ENCODE results near the gene EFNA2.

EFNA2 gene

DNA sequence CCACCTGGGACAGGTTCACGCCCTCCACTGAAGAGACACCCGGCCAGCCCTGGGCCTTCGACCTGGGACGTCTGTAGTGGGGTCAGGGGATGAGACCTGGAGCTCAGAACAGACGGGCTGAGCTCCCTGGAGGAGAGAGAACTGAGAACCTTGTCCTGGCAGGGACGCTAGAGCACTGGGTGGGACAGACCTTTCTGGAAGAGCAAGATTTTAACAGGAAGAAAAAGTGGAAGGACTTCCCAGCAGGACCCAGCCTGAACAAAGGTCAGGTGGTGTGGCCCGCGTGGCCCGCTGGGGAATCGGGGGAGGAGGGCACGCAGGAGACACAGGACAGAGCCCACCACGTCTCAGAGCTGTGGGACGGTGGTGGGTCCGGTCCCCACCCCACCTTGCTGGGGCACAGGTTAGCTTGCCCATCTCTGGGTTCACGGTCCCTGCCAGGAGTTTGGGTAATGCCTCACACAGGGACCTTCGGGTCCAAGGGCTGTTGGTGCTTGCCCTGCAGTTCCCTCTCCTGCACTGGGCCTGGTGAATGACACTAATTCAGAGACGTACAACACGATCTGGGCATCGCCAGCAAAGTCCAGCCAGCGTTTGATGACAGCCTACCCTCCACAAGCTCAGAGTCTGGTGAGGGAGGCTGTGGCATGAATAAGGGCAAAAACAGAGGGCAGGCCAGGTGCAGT, 1.2 kb upstream of the EFNA2 start:
- H3K27me3 ChIP-seq (replicated peaks; ENCODE audit: control insufficient read depth, insufficient read depth, low read length): no peaks in the 10 kb centered on the region; the same call in 1 of the 2 replicates
- no peak for TF ChIP-seq CTCF (IDR thresholded peaks at IDR 0.05; ENCODE audit: insufficient read depth, low read length, poor library complexity, severe bottlenecking)
- H3K36me3 ChIP-seq (ENCODE audit: control insufficient read depth, insufficient read depth, low read length): no peaks in the 10 kb centered on the region
- no peak overlapping the region for H3K4me3 ChIP-seq (replicated peaks; ENCODE audit: low read depth, low read length)
- no peak for DNase-seq (ENCODE audit: extremely low read depth, insufficient read length)

DNA sequence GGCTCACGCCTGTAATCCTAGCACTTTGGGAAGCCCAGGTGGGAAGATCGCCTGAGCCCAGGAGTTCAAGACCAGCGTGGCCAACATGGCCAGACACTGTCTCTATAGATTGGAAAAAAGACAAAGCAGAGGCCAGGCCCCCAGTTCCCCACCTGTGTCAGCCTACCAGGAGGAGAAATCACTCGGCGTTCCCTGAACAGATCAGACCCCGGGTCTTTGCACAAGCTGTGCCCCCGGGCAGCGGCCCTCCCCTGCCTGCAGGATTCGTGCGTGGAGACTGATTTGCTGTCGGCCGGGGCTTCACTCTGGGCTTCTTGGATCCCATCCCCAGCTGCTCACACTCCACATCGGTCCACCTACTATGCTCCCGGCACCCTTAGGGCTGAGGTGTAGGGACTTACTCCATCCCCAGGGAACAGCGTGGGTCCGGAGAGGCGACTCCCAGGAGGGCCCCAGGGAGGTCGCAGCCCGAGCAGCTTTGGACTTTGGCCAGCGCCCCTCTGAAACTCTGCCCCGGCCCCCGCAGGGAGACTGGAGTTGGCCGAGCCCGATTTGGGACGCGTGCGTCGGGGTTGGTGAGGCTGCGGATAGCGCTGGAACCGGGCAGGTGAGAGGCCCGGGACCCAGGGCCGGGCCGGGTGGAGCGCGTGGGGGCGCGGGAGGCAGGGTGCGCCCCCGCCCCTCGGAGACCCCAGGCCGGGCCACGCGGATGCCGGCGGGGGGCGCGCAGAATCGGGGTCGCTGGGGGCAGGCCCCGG, 515 bp upstream of the EFNA2 start:
- no peaks in the 10 kb centered on the region for H3K36me3 ChIP-seq (ENCODE audit: control insufficient read depth, insufficient read depth, low read length)
- no peak for DNase-seq (ENCODE audit: extremely low read depth, insufficient read length)
- no peak overlapping the region for H3K4me3 ChIP-seq (replicated peaks; ENCODE audit: low read depth, low read length)
- no peaks in the 10 kb centered on the region; the same call in none of the 2 replicates for H3K27me3 ChIP-seq (replicated peaks; ENCODE audit: control insufficient read depth, insufficient read depth, low read length)
- TF ChIP-seq CTCF (IDR thresholded peaks at IDR 0.05; ENCODE audit: insufficient read depth, low read length, poor library complexity, severe bottlenecking): no peak

GRCh38 chr19:1286487-1287353, 1.0 kb downstream of the EFNA2 start:
- Histone ChIP-seq H3K4me3 (replicated peaks; ENCODE audit: low read depth, low read length) (no peak overlapping the region), H3K36me3 (ENCODE audit: control insufficient read depth, insufficient read depth, low read length) (no peaks in the 10 kb centered on the region), H3K27me3 (replicated peaks; ENCODE audit: control insufficient read depth, insufficient read depth, low read length) (no peaks in the 10 kb centered on the region; the same call in none of the 2 replicates)
- TF ChIP-seq CTCF (IDR thresholded peaks at IDR 0.05; ENCODE audit: insufficient read depth, low read length, poor library complexity, severe bottlenecking): no peak
- no peak for DNase-seq (ENCODE audit: extremely low read depth, insufficient read length)

DNA sequence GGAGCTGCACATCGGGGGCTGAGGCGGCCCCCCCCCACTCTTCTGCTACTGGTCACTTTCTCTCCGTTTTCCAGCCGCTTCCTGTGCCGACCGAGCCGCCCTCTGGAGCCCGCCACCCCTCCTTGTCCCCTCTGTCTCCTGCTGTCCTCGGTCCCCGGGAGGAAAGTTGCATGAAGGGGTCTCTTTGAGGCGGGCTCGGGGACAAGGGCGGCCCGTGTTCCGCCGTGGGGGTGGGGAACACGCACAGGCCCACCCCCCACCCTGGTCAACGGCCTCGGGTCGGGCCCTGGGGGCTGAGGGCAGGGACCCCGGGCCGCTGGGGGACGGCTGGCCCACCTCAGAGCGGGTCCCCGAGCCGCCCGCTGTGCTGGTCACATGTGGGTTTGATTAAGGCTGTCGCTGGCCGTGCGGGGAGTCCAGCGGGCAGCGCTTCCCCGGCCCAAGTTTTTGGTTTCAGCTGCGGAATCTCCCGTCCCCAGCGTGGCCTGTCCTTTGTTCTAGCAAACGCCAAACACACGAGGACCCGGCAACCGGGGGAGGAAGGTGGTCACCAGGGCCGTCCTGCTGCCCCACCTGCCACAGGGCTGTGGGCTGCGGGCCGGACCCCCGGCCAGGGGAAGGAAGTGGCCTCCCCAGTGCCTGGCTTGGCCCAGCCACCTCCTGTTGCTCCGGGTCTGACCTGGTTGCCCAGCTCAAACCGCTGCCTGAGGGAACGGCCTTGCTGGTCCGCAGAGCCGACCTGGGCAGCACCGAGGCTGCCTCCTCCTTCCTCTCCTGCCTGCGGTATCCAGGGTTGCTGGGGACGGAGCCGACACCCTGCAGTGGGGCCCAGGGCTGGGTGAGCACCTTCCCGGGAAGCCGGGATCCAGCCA, 1.9 kb downstream of the EFNA2 start:
- TF ChIP-seq CTCF (IDR thresholded peaks at IDR 0.05; ENCODE audit: insufficient read depth, low read length, poor library complexity, severe bottlenecking): no peak
- no peak for DNase-seq (ENCODE audit: extremely low read depth, insufficient read length)
- H3K27me3 ChIP-seq (replicated peaks; ENCODE audit: control insufficient read depth, insufficient read depth, low read length): no peaks in the 10 kb centered on the region; the same call in none of the 2 replicates
- H3K36me3 ChIP-seq (ENCODE audit: control insufficient read depth, insufficient read depth, low read length): no peaks in the 10 kb centered on the region
- H3K4me3 ChIP-seq (replicated peaks; ENCODE audit: low read depth, low read length): no peak overlapping the region

DNA sequence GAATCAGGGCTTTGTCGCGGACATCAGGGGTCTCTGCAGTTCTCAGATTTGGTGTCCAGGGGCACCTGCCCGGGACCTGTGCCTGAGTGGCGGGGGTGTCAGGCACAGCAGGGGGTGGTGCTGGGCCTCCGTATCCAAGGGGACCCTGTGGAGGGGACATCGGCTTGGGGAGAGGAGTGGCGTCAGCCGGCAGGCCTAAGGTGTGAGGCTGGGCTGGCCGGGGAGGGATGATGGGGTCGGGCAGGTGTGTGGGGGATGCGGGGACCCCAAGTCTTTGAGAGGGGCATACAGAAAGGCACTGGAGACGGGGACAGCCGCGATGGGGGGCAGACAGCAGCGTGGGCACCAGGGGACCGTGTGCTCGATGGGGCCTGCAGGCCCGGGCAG, 2.5 kb downstream of the EFNA2 start:
- H3K27me3 ChIP-seq (replicated peaks; ENCODE audit: control insufficient read depth, insufficient read depth, low read length): no peaks in the 10 kb centered on the region; the same call in none of the 2 replicates
- no peak for TF ChIP-seq CTCF (IDR thresholded peaks at IDR 0.05; ENCODE audit: insufficient read depth, low read length, poor library complexity, severe bottlenecking)
- H3K4me3 ChIP-seq (replicated peaks; ENCODE audit: low read depth, low read length): no peak overlapping the region
- no peak for DNase-seq (ENCODE audit: extremely low read depth, insufficient read length)
- H3K36me3 ChIP-seq (ENCODE audit: control insufficient read depth, insufficient read depth, low read length): no peaks in the 10 kb centered on the region
